IMR-90 (cell line): ENCODE results near the gene SNRPD3.
A peak's percentile ranks its signal among the peaks of the same experiment; 100 is the strongest.

Source experiments
- BHLHE40 ChIP-seq: fragments of 150-350 bp; IDR thresholded peaks from 2 replicates; pipeline ENCODE4 v1.6.1; 2016; ENCODE audit warnings: mild to moderate bottlenecking, low read depth, low read length
- CEBPB ChIP-seq: IDR thresholded peaks from 2 replicates; pipeline ENCODE4 v1.6.1; 2012; ENCODE audit warnings: low read depth, low read length, improper control_type of control experiment
- CTCF ChIP-seq: conservative IDR thresholded peaks from 2 replicates; pipeline ENCODE4 v1.5.1; 2012; ENCODE audit warnings: mild to moderate bottlenecking, low read depth, low read length, improper control_type of control experiment
- SMC3 ChIP-seq: fragments of 150-350 bp; IDR thresholded peaks from 2 replicates; pipeline ENCODE4 v1.6.1; 2016; ENCODE audit warnings: low read depth, mild to moderate bottlenecking, antibody characterized with exemption, low read length, moderate library complexity
- USF2 ChIP-seq: fragments of 150-350 bp; IDR thresholded peaks from 2 replicates; pipeline ENCODE4 v1.6.1; 2017; ENCODE audit warnings: mild to moderate bottlenecking, antibody characterized with exemption, low read length, low read depth

DNA sequence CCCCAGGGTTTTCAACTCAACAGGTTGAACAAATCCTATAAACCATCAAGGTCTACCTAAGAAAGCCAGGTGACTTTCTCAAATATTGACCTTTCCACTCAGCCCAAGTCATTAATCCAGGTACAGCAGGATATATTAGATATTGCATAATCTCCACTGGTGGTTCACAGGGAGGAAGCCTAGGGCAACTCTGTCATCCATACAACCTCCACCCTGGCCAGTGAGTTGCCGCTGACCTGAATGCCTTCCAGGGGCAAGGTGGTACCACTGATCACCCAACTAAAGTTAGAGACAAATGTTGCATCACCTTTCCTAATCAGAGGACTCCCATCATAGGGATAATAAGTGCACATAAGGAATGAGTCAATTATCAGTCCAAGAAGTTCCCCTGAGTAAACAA, 23.7 kb upstream of the SNRPD3 start:
- TF ChIP-seq SMC3 (no peak), USF2 (no peak), CTCF (no peak), CEBPB (peak; percentile 48), BHLHE40 (no peak)
